Activated T-cell treated with anti-CD3 and anti-CD28 coated beads, Interleukin-2, amount 50 U/mL, for 72 hours (primary cell): Measurements from ENCODE around the gene H1-8. TPM values are rescaled to one million over a fixed set of nuclear protein-coding genes. Genes with fewer than 3 reads are reported as not detected.
"Not testable (repeated sequence)": the region's sequence is repeated elsewhere in the genome, so short reads cannot be mapped to it uniquely, and the experiment has no call there.

Experiments used
- ATAC-seq, 2 donors: fragments of 150-1000 bp; cut with Tn5 transposase; replicated peaks in 1 of 2; 2 replicates each; pipeline ENCODE4 v1.10.0; 2021; ENCODE audit warnings: moderate library complexity in 2 of 2, mild to moderate bottlenecking in 1 of 2
- DNase-seq, 2 donors: peaks; one replicate each; pipeline ENCODE4 v3.0.0; 2021 to 2022; ENCODE audit warnings: mixed read lengths in 1 of 2
- H3K27ac Mint-ChIP-seq: one replicate; pipeline ENCODE4 v1.8.0; 2022; ENCODE audit warnings: mild to moderate bottlenecking, moderate library complexity, mixed read lengths
- H3K27me3 Mint-ChIP-seq: one replicate; pipeline ENCODE4 v1.8.0; 2022; ENCODE audit warnings: low read depth, mixed read lengths
- H3K36me3 Mint-ChIP-seq, 2 donors: one replicate each; pipeline ENCODE4 v1.8.0; 2022; ENCODE audit warnings: mixed read lengths in 2 of 2, mild to moderate bottlenecking in 1 of 2; ENCODE audit not compliant: insufficient read depth in 2 of 2
- H3K4me1 Mint-ChIP-seq: one replicate; pipeline ENCODE4 v1.8.0; 2022; ENCODE audit warnings: low read depth, mixed read lengths
- H3K4me3 Mint-ChIP-seq, 2 donors: one replicate each; pipeline ENCODE4 v1.8.0; 2022; ENCODE audit warnings: mild to moderate bottlenecking in 2 of 2, mixed read lengths in 2 of 2, moderate library complexity in 2 of 2
- H3K9me3 Mint-ChIP-seq, 2 donors: one replicate each; pipeline ENCODE4 v1.8.0; 2022; ENCODE audit warnings: mixed read lengths in 2 of 2
- total RNA-seq, 2 donors: library from RNA; stranded (reverse); gene quantifications; one replicate each; pipeline ENCODE4 v1.2.3, GENCODE V29; 2022

Gene H1-8
- total RNA-seq, 2 donors from 2014 or later, result not detected

DNA sequence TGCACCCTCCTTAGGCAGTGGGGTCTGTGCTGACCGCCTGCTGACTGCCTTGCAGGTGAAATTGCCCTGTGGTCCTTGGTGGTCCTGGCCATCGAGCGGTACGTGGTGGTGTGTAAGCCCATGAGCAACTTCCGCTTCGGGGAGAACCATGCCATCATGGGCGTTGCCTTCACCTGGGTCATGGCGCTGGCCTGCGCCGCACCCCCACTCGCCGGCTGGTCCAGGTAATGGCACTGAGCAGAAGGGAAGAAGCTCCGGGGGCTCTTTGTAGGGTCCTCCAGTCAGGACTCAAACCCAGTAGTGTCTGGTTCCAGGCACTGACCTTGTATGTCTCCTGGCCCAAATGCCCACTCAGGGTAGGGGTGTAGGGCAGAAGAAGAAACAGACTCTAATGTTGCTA is 12.2 kb upstream of the H1-8 start:
- DNase-seq (no peak), ATAC-seq (no peak)
- no peaks in the 10 kb centered on the region for H3K27me3 Mint-ChIP-seq
- H3K36me3 Mint-ChIP-seq, result no peaks in the 10 kb centered on the region
- H3K9me3 Mint-ChIP-seq, result no peaks in the 10 kb centered on the region
- H3K4me1 Mint-ChIP-seq, result peaks cover 8% of the 10 kb centered on the region
- H3K27ac Mint-ChIP-seq, result no peak overlapping the region
- H3K4me3 Mint-ChIP-seq, result no peak overlapping the region

DNA sequence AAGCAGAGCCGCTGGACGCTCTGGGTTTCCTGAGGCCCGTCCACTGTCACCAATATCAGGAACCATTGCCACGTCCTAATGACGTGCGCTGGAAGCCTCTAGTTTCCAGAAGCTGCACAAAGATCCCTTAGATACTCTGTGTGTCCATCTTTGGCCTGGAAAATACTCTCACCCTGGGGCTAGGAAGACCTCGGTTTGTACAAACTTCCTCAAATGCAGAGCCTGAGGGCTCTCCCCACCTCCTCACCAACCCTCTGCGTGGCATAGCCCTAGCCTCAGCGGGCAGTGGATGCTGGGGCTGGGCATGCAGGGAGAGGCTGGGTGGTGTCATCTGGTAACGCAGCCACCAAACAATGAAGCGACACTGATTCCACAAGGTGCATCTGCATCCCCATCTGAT is 11.3 kb upstream of the H1-8 start:
- Mint-ChIP-seq H3K4me3 (no peak overlapping the region), H3K9me3 (no peaks in the 10 kb centered on the region), H3K4me1 (peaks cover 3% of the 10 kb centered on the region), H3K36me3 (no peaks in the 10 kb centered on the region), H3K27me3 (no peaks in the 10 kb centered on the region), H3K27ac (no peak overlapping the region)
- DNase-seq (no peak), ATAC-seq (no peak)

DNA sequence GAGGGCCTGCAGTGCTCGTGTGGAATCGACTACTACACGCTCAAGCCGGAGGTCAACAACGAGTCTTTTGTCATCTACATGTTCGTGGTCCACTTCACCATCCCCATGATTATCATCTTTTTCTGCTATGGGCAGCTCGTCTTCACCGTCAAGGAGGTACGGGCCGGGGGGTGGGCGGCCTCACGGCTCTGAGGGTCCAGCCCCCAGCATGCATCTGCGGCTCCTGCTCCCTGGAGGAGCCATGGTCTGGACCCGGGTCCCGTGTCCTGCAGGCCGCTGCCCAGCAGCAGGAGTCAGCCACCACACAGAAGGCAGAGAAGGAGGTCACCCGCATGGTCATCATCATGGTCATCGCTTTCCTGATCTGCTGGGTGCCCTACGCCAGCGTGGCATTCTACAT is 10.7 kb upstream of the H1-8 start:
- Mint-ChIP-seq H3K27me3 (no peaks in the 10 kb centered on the region), H3K4me1 (peaks cover 3% of the 10 kb centered on the region), H3K27ac (no peak overlapping the region), H3K4me3 (no peak overlapping the region), H3K36me3 (no peaks in the 10 kb centered on the region), H3K9me3 (no peaks in the 10 kb centered on the region)
- no peak for ATAC-seq
- no peak for DNase-seq

DNA sequence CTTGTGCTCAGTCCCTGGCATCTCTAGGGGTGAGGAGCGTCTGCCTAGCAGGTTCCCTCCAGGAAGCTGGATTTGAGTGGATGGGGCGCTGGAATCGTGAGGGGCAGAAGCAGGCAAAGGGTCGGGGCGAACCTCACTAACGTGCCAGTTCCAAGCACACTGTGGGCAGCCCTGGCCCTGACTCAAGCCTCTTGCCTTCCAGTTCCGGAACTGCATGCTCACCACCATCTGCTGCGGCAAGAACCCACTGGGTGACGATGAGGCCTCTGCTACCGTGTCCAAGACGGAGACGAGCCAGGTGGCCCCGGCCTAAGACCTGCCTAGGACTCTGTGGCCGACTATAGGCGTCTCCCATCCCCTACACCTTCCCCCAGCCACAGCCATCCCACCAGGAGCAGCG is 9.6 kb upstream of the H1-8 start:
- H3K27ac Mint-ChIP-seq, result no peak overlapping the region
- no peaks in the 10 kb centered on the region for H3K36me3 Mint-ChIP-seq
- DNase-seq (no peak), ATAC-seq (no peak)
- H3K27me3 Mint-ChIP-seq, result no peaks in the 10 kb centered on the region
- H3K9me3 Mint-ChIP-seq, result no peaks in the 10 kb centered on the region
- peaks cover 3% of the 10 kb centered on the region for H3K4me1 Mint-ChIP-seq
- no peak overlapping the region for H3K4me3 Mint-ChIP-seq

DNA sequence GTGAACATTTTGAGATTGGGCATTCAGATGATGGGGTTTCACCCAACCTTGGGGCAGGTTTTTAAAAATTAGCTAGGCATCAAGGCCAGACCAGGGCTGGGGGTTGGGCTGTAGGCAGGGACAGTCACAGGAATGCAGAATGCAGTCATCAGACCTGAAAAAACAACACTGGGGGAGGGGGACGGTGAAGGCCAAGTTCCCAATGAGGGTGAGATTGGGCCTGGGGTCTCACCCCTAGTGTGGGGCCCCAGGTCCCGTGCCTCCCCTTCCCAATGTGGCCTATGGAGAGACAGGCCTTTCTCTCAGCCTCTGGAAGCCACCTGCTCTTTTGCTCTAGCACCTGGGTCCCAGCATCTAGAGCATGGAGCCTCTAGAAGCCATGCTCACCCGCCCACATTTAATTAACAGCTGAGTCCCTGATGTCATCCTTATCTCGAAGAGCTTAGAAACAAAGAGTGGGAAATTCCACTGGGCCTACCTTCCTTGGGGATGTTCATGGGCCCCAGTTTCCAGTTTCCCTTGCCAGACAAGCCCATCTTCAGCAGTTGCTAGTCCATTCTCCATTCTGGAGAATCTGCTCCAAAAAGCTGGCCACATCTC is 8.4 kb upstream of the H1-8 start:
- H3K27me3 Mint-ChIP-seq, result no peaks in the 10 kb centered on the region
- no peak overlapping the region for H3K4me3 Mint-ChIP-seq
- no peaks in the 10 kb centered on the region for H3K36me3 Mint-ChIP-seq
- H3K4me1 Mint-ChIP-seq, result peaks cover 3% of the 10 kb centered on the region
- no peak overlapping the region for H3K27ac Mint-ChIP-seq
- DNase-seq, result no peak
- no peak for ATAC-seq
- no peaks in the 10 kb centered on the region for H3K9me3 Mint-ChIP-seq

DNA sequence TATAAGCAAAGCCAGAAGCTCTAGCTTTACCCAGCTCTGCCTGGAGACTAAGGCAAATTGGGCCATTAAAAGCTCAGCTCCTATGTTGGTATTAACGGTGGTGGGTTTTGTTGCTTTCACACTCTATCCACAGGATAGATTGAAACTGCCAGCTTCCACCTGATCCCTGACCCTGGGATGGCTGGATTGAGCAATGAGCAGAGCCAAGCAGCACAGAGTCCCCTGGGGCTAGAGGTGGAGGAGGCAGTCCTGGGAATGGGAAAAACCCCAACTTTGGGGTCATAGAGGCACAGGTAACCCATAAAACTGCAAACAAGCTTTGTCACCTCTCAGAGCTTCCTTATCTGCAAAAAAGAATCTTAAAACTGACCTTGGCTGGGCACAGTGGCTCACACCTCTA is 7.9 kb upstream of the H1-8 start:
- Mint-ChIP-seq H3K27ac (no peak overlapping the region), H3K27me3 (no peaks in the 10 kb centered on the region), H3K4me3 (no peak overlapping the region), H3K36me3 (no peaks in the 10 kb centered on the region), H3K9me3 (no peaks in the 10 kb centered on the region), H3K4me1 (peaks cover 3% of the 10 kb centered on the region)
- no peak for DNase-seq
- ATAC-seq, result no peak

DNA sequence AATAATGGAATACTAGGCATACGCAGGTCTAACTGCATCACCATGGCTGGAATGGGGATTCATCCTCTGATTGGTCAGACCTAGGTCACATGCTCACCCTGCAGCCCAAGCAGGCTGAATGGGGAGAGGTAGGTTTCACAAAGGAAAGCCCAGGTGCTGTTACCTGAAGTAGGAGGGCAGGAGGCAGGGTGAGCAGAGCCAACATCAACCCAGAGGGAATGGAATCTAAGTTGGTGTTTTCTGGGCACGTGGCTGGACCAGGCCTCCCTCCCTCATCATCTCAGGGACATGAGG is 6.7 kb upstream of the H1-8 start:
- Mint-ChIP-seq H3K27me3 (no peaks in the 10 kb centered on the region), H3K27ac (no peak overlapping the region), H3K4me3 (no peak overlapping the region), H3K4me1 (peaks cover 3% of the 10 kb centered on the region), H3K36me3 (no peaks in the 10 kb centered on the region), H3K9me3 (peaks cover 0 to 2% of the 10 kb centered on the region in 2 donors)
- DNase-seq (no peak), ATAC-seq (no peak)

DNA sequence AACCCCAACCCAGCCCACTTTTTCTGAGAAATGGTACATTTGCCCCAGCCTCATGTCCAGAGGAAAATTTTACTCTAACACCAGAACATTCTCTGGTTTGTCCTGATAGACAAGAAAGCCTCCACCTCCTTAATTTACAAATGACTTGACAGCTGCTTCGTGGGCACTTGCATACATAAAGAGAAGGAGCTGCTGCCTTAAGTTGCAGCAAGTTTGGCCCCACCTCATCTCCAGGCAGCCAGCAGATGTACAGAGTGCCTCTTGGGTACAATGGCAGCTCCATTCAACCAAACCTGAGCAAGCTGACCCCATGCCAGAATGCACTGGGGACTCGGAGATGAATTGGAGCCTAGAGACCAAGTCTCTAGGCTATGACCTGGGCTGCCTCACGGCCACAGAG is 6.2 kb upstream of the H1-8 start:
- no peak overlapping the region for H3K4me3 Mint-ChIP-seq
- ATAC-seq (no peak), DNase-seq (no peak)
- H3K27me3 Mint-ChIP-seq, result no peaks in the 10 kb centered on the region
- peaks cover 0 to 2% of the 10 kb centered on the region in 2 donors for H3K9me3 Mint-ChIP-seq
- H3K27ac Mint-ChIP-seq, result no peak overlapping the region
- no peaks in the 10 kb centered on the region for H3K36me3 Mint-ChIP-seq
- H3K4me1 Mint-ChIP-seq, result peaks cover 3% of the 10 kb centered on the region

DNA sequence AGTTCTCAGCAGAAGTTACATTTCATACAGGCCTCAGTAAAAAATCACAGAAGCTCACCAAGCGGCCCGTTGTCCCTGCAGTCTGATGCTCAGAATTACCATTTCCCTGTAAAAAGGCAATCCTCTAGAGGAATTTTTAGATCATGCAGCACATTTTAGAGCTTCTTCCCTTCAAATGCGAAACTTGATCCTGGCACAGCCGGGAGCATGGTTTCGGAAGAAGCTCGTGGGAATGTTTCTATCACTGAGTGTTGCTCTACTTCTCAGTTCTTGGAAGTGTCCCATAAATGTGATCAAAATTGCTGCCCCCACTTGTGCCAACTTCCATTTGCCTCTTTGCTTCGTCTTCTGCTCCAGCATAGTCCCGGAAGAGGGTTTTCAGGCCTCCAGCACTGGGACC is 3.8 kb upstream of the H1-8 start:
- ATAC-seq, result no peak
- H3K9me3 Mint-ChIP-seq, result peaks cover 0 to 2% of the 10 kb centered on the region in 2 donors
- H3K27me3 Mint-ChIP-seq, result no peaks in the 10 kb centered on the region
- no peaks in the 10 kb centered on the region for H3K36me3 Mint-ChIP-seq
- peaks cover 3% of the 10 kb centered on the region for H3K4me1 Mint-ChIP-seq
- no peak overlapping the region for H3K27ac Mint-ChIP-seq
- H3K4me3 Mint-ChIP-seq, result no peak overlapping the region
- no peak for DNase-seq

DNA sequence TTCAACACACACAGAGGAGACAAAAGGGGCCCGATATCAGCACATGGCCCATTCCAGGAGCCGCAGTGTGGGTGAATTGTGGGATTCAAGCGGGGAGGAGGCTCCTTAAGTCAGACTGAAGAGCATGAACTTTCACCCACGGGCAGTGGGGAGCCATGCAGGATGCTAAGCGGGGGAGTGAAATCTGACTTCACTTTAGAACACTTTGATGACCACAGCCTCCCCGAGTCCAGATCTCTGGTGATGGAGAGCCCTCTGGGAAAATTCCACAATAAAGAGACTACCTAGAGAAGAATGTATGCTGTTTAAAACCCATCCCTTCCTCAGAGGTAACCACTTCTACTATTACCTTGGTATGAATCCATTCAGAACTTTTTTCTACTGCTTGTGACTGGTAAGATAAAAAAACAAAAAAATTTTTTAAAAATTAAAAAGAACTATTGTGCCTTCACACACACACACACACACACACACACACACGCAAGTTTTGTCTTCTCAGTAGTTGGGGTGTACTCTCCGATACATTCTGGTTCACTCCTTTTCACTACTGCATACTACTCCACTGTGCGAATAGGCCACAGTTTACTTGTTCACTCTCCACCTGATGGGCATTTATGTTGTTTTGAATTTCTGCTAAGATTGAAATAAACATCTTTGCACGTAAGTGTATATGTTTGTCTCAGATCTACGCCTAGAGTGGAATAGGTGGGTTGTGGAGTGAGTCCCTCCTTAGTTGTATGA is 2.0 kb upstream of the H1-8 start:
- Mint-ChIP-seq H3K9me3 (peaks cover 0 to 2% of the 10 kb centered on the region in 2 donors), H3K4me3 (no peak overlapping the region), H3K27me3 (no peaks in the 10 kb centered on the region), H3K36me3 (no peaks in the 10 kb centered on the region), H3K27ac (no peak overlapping the region), H3K4me1 (no peaks in the 10 kb centered on the region)
- ATAC-seq, result no peak
- no peak for DNase-seq

DNA sequence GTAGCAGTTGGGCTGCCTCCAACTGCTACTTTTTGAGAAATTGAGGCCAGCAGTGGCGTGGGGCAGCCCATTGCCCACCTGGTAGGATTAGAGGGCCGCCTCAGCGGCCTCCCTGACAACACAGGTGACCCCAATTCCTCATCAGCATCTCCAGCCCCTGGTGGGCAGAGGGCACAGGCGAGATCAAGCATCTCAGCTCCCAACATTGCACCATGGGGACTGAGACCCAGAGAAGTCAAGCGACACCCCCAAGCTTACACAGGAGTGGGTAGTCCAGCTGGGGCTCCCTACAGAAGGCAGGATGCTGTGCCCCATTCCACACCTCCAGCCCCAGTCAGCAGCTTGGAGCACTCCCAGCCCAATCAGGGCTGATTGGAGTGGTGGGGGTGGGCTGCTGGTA is 228 bp upstream of the H1-8 start:
- ATAC-seq (no peak), DNase-seq (no peak)
- Mint-ChIP-seq H3K4me1 (no peaks in the 10 kb centered on the region), H3K27ac (no peak overlapping the region), H3K4me3 (no peak overlapping the region), H3K36me3 (no peaks in the 10 kb centered on the region), H3K27me3 (no peaks in the 10 kb centered on the region), H3K9me3 (peaks cover 0 to 2% of the 10 kb centered on the region in 2 donors)

DNA sequence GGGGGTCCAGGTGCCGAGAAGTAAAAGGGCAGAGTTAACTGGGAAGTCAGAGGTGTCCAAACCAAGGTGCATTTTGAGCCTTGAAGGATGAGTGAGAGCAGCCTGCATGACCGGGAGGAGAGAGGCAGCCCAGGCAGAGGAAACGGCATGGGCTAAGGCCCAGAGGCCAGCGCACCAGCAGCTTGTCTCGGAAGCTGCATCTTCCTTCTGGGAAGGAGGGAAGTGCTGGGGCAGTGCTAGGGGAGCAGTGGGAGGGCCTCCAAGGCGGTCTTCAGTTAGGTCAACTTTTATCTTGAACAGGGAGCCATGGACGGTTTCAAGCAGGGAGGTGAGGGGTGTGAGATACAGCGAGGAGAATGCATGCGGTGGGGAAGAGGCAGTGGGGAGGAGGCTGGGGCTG is 1.0 kb downstream of the H1-8 start:
- Mint-ChIP-seq H3K4me1 (no peaks in the 10 kb centered on the region), H3K4me3 (no peak overlapping the region), H3K27me3 (no peaks in the 10 kb centered on the region), H3K27ac (no peak overlapping the region), H3K9me3 (peaks cover 0 to 2% of the 10 kb centered on the region in 2 donors), H3K36me3 (no peaks in the 10 kb centered on the region)
- no peak for DNase-seq
- no peak for ATAC-seq

DNA sequence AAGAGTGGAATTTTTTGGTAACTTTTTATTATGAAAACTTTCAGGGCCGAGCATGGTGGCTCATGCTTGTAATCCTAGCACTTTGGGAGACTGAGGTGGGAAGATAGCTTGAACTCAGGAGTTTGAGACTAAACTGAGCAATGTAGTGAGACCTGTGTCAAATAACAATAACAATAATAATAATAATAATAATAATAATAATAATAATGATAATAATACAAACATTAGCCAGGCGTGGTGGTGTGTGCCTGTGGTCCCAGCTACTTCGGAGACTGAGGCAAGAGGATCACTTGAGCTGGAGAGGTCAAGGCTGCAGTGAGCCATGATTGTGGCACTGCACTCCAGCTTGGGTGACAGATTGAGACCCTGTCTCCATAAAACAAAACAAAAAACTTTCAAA is 3.0 kb downstream of the H1-8 start:
- not testable (repeated sequence) for DNase-seq, H3K4me1 Mint-ChIP-seq, H3K27me3 Mint-ChIP-seq, H3K36me3 Mint-ChIP-seq, ATAC-seq, H3K9me3 Mint-ChIP-seq, H3K27ac Mint-ChIP-seq, H3K4me3 Mint-ChIP-seq

DNA sequence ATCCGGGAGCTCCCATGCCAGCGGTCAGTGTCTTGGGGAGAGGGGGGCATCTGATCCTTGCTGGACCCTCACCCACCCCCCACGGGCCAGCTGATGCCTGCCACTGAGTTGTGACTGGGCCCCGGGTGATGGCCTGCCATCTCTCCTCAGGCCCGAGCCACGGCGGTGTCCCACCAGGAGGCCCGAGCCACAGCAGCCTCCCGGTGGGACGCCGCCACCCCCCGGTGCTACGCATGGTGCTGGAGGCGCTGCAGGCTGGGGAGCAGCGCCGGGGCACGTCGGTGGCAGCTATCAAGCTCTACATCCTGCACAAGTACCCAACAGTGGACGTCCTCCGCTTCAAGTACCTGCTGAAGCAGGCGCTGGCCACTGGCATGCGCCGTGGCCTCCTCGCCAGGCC is 4.3 kb downstream of the H1-8 start:
- no peaks in the 10 kb centered on the region for H3K9me3 Mint-ChIP-seq
- H3K4me3 Mint-ChIP-seq, result no peak overlapping the region
- ATAC-seq (no peak), DNase-seq (no peak)
- no peaks in the 10 kb centered on the region for H3K4me1 Mint-ChIP-seq
- no peaks in the 10 kb centered on the region for H3K27me3 Mint-ChIP-seq
- H3K36me3 Mint-ChIP-seq, result no peaks in the 10 kb centered on the region
- H3K27ac Mint-ChIP-seq, result no peak overlapping the region
